Stimulated activated CD8-positive, alpha-beta memory T cell treated with anti-CD3 and anti-CD28 coated beads, Interleukin-7, amount 100 ng/mL, for 4 hours (primary cell): ENCODE data around the gene KCTD10.
"Not testable (repeated sequence)": the region's sequence is repeated elsewhere in the genome, so short reads cannot be mapped to it uniquely, and the experiment has no call there.

Experiments used
- DNase-seq, 2 donors: peaks; one replicate each; pipeline ENCODE4 v3.0.0-alpha.2; 2020; ENCODE audit warnings: low read depth in 2 of 2

Gene KCTD10

GRCh38 chr12:109449845-109450532 lies 27.1 kb downstream of the KCTD10 start:
- DNase-seq, result no peak

- no peak for DNase-seq
Measured at GRCh38 chr12:109448707-109449390, 28.3 kb downstream of the KCTD10 start.

GRCh38 chr12:109448272-109448671 lies 28.8 kb downstream of the KCTD10 start:
- no peak for DNase-seq

DNA sequence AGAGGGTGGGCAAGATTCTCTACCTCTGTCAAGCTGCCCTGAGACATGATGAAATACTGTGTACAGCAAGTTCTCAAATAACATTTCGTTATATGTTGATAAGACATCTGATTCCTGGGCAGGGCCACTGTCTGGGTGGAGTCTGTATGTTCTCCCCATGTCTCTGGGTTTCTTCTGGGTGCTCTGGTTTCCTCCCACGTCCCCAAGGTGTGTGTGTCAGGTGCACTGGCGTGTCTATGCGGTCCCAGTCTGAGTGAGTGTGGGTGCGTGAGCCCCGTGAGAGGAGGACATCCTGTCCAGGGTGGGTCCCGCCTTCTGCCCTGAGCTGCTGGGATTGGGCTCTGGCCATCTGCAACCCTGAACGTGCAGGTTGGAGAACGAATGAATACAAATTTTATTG lies 29.6 kb downstream of the KCTD10 start:
- DNase-seq, result no peak

DNA sequence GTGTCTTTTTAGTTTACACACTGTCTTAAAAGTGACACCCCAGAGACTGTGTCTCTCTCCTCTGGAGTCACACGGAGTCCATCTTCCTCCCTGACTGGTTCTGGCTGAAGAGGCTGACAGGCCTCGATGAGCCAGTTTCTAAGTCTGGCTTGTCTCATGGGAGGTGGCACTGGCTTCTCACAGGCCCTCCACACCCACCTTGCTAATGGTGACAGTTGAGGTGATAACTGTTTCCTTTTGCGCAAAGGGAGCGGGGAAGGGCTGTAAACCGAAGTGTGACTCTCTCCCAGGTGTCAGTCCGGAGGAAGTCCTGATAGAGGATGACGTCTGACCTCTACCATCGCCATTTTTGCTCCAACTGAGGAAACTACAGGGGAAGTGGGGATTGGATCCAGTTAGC lies 30.2 kb downstream of the KCTD10 start:
- DNase-seq, result no peak

GRCh38 chr12:109445191-109445609 lies 31.9 kb downstream of the KCTD10 start:
- no peak for DNase-seq

DNA sequence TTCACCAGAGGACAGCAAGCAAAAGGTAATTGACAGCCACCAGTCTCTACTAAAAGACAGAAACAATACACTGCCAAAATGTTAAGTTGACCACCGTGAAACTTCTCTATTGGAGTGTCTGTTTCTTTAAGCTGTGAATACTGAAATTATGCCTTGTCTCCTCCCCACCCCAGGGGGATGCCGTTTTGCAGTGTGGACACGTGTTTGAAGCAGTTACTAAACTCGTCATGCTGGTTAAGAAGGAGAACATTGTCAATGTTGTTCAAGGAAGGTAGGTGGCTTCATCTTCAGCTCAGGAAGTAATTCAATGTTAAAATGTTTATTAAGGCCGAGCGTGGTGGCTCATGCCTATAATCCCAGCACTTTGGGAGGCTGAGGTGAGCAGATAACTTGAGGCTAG lies 32.8 kb downstream of the KCTD10 start:
- DNase-seq, result no peak

DNA sequence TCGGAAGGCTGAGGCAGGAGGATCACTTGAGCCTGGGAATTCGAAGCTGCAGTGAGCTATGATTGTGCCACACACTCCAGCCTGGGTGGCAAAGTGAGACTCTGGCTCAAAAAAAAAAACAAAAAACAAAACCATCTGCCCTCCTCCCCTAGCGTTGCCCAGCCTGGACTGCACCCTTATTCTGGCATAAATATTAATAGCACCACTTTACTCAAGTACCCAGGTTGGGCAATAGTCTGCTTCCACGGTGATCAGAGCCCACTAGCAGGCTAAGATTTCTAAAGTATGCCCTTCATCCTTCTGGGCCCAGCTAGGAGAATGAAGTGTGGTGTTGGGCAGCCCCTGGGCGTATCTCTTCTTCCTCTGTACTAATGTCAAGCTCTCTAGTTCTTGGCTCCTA lies 33.3 kb downstream of the KCTD10 start:
- no peak for DNase-seq

- DNase-seq, result no peak
Measured at GRCh38 chr12:109440851-109441490, 36.1 kb downstream of the KCTD10 start.

GRCh38 chr12:109439951-109440350 lies 37.1 kb downstream of the KCTD10 start:
- not testable (repeated sequence) for DNase-seq

GRCh38 chr12:109439181-109439580 lies 37.9 kb downstream of the KCTD10 start:
- DNase-seq, result no peak

DNA sequence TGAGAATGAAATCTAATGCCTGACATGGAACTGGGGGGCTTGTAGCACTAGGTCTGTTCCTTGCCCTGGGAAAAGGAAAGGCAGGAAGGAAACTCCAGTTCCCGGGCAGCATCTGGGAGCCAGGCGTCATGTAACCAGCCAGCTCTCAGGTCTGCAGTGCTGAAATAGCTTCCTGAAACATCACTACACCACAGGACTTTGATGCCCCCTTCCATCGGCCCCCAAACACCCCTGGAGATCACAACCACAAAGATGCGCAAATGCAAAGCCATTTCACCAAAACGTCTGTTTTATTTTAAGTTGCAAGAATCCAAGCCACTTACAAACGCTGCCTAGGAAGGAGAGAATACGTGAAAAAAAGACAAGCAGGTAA lies 40.9 kb downstream of the KCTD10 start:
- DNase-seq, result no peak

DNA sequence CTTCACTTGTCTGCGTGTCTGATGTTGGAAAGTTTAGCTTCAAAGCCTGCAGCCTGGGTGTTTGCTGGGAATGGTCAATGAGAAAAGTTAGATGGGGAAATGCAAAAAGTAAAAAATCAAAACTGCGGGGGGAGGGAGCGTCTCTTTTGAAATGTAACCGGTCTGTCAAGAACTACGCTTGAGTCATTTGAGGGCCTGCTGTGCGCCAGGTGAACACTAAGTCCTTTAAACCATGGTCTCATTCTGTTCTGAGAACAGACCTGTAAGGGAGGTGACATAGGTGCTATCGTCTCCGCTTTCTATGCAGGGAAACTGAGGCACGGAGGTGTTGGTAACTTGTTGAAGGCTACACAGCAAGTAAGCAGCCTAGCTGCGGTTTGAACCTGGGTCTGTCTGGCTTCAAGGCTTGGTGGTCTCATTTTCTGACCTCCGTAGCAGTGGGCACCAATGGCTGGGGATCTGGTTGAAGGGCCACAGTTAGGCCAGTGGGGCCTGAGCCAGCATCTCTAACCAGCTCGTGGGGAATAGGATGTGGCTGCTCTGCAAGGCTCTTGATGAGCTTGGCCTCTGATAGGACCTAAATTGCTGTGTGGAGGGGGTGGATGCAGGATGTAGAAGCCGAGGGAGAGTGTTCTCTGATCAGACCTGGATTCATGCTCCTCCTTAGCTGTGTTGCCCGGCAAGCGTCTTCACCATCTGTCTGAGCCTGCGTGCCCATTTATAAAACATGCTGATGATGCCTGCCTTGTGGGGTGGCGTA lies 41.5 kb downstream of the KCTD10 start:
- DNase-seq, result no peak

DNA sequence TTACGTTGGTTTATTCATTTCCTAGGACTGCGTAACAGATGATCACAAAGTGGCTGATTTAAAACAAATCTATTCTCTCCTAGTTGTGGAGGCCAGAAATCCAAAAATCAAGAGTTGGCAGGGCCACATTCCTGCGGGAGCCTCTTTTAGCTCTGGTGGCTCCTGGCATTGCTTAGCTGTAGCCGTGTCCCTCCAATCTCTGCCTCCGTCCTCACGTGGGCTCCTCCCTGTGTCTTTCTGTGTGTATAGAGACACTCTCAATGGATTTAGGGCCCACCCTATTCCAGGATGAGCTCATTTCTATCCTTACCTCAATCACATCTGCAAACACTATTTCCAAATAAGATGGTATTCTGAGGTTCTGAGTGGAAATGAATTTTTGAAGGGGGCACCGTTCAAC lies 42.5 kb downstream of the KCTD10 start:
- DNase-seq, result no peak

- no peak for DNase-seq
Measured at GRCh38 chr12:109433618-109434017, 43.5 kb downstream of the KCTD10 start.

GRCh38 chr12:109432842-109433304 lies 44.2 kb downstream of the KCTD10 start:
- peak; percentile 46 to 58 for DNase-seq

DNA sequence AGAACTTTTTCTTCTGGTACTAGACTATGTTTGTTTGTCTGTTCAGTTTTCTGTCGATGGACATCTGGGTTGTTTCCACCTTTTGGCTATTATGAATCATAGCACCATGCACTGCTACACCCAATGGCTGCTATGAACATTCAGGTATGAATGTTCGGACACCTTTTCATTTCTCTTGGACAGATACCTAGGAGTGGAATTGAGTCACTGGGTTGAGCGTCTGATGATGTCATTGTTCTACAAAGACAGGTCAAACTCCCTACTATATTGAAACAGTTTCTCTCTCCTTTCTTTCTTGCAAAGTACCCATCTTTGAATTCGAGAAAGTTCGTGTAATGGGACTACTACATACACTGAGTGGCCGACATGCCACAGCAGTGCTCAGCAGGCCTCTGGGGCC lies 44.7 kb downstream of the KCTD10 start:
- no peak for DNase-seq

DNA sequence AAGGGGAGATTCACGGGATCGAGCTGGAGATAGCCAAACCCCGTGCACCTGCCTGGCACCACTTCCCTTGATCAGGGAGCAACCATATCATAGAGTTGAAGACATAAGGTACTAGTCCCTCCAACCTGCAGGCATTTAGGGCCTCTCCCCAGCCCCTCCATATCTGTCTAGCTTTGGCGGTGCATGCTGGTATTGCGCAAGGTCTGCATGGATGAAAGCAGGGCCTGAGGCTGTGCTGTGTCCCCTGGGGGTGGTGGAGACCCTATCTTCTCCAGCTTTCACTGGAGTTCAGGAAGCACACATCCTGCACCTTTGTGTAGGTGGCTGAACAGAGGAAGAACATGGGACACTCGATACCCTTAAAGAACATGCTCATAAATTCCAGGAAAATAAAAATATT lies 46.9 kb downstream of the KCTD10 start:
- DNase-seq, result no peak

GRCh38 chr12:109428804-109429203 lies 48.3 kb downstream of the KCTD10 start:
- DNase-seq, result not testable (repeated sequence)

GRCh38 chr12:109428037-109428629 lies 49.0 kb downstream of the KCTD10 start:
- DNase-seq, result peak; percentile 52 to 56

DNA sequence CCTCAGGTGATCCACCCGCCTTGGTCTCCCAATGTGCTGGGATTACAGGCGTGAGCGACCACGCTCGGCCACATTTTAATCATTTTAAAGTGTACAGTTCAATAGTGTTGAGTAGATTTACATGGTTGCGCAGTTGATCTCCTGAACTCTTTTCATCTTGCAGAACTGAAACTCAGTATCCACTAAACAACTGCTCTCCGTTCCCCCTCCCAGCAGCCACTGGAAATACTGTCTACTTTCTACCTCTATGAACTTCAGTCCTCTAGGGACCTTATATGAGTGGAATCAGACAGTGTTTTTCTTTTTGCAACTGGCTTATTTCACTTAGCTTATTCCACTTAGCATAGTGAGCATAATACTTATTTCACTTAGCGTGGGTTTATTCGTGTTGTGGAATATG lies 53.7 kb downstream of the KCTD10 start:
- no peak for DNase-seq

DNA sequence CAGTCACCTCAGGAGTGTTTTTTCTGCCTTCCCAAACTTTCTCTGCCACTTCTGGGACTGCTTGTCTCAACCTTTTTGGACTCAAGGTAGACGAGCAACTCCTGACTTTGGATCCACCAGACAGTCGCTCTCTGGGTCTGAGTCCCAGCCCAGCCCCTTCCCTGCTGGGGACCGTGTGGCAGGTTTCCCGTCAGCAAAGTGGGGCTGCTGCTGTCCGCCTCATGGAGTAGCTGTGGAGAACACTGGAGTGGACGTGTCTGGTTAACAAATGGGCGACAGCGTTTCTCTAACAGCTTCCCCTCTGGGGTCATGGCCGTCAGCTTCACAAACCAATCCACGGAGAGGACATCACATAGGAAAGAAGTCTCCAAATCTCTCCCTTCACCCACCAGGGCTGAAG lies 54.8 kb downstream of the KCTD10 start:
- DNase-seq, result no peak
